ENCODE measurements around the gene STAB1.

Gene STAB1

GRCh38 chr3:52507359-52507758 is 12.2 kb downstream of the STAB1 start:
- no peak for DNase-seq (ENCODE audit: low read depth in 3 of 3)

- DNase-seq (ENCODE audit: low read depth in 3 of 3) = no peak
These were observed 14.7 kb downstream of the STAB1 start for GRCh38 chr3:52509753-52510328.

GRCh38 chr3:52511509-52511908 is 16.4 kb downstream of the STAB1 start:
- no peak for DNase-seq (ENCODE audit: low read depth in 3 of 3)

- DNase-seq (ENCODE audit: low read depth in 3 of 3) = no peak
These were observed 17.0 kb downstream of the STAB1 start for GRCh38 chr3:52512105-52512504.

- no peak for DNase-seq (ENCODE audit: low read depth in 3 of 3)
These were observed 17.6 kb downstream of the STAB1 start for GRCh38 chr3:52512727-52513126.

GRCh38 chr3:52513281-52513680 is 18.1 kb downstream of the STAB1 start:
- no peak for DNase-seq (ENCODE audit: low read depth in 3 of 3)

GRCh38 chr3:52514576-52514975 is 19.4 kb downstream of the STAB1 start:
- DNase-seq (ENCODE audit: low read depth in 3 of 3) = no peak

GRCh38 chr3:52515192-52515591 is 20.1 kb downstream of the STAB1 start:
- no peak for DNase-seq (ENCODE audit: low read depth in 3 of 3)

GRCh38 chr3:52516509-52517195 is 21.5 kb downstream of the STAB1 start:
- DNase-seq (ENCODE audit: low read depth in 3 of 3) = no peak

GRCh38 chr3:52517796-52518722 is 22.9 kb downstream of the STAB1 start:
- DNase-seq (ENCODE audit: low read depth in 3 of 3) = no peak

- DNase-seq (ENCODE audit: low read depth in 3 of 3) = no peak
These were observed 23.7 kb downstream of the STAB1 start for GRCh38 chr3:52518723-52519444.

- DNase-seq (ENCODE audit: low read depth in 3 of 3) = no peak
These were observed 24.5 kb downstream of the STAB1 start for GRCh38 chr3:52519445-52520140.

- DNase-seq (ENCODE audit: low read depth in 3 of 3) = no peak
These were observed 25.1 kb downstream of the STAB1 start for GRCh38 chr3:52520141-52520667.

GRCh38 chr3:52520716-52521487 is 25.8 kb downstream of the STAB1 start:
- DNase-seq (ENCODE audit: low read depth in 3 of 3) = no peak

GRCh38 chr3:52521488-52521824 is 26.3 kb downstream of the STAB1 start:
- DNase-seq (ENCODE audit: low read depth in 3 of 3) = no peak

- DNase-seq (ENCODE audit: low read depth in 3 of 3) = no peak
These were observed 26.9 kb downstream of the STAB1 start for GRCh38 chr3:52521881-52522650.

- no peak for DNase-seq (ENCODE audit: low read depth in 3 of 3)
These were observed 27.6 kb downstream of the STAB1 start for GRCh38 chr3:52522651-52523251.

- no peak for DNase-seq (ENCODE audit: low read depth in 3 of 3)
These were observed 28.5 kb downstream of the STAB1 start for GRCh38 chr3:52523386-52524257.
